NCI-H1436 treated with DMSO at 0.1 percent for 48 hours (cell line): ENCODE measurements around the gene LIN9.
A peak's percentile ranks its signal among the peaks of the same experiment; 100 is the strongest.
"Not testable (repeated sequence)": the region's sequence is repeated elsewhere in the genome, so short reads cannot be mapped to it uniquely, and the experiment has no call there.

ENCODE experiments used
- DNase-seq: peaks from one replicate; lab custom pipeline; 2025; lab: John Stamatoyannopoulos, UW

Gene LIN9

GRCh38 chr1:226308723-226309397 lies at the start of gene LIN9:
TSS of gene LIN9 (minus strand) at chr1:226309164. CDS start at chr1:226309139, 25 bp downstream.
- DNase-seq = peak; percentile 76

GRCh38 chr1:226357416-226357815 lies 48.5 kb upstream of the LIN9 start:
- DNase-seq = no peak

DNA sequence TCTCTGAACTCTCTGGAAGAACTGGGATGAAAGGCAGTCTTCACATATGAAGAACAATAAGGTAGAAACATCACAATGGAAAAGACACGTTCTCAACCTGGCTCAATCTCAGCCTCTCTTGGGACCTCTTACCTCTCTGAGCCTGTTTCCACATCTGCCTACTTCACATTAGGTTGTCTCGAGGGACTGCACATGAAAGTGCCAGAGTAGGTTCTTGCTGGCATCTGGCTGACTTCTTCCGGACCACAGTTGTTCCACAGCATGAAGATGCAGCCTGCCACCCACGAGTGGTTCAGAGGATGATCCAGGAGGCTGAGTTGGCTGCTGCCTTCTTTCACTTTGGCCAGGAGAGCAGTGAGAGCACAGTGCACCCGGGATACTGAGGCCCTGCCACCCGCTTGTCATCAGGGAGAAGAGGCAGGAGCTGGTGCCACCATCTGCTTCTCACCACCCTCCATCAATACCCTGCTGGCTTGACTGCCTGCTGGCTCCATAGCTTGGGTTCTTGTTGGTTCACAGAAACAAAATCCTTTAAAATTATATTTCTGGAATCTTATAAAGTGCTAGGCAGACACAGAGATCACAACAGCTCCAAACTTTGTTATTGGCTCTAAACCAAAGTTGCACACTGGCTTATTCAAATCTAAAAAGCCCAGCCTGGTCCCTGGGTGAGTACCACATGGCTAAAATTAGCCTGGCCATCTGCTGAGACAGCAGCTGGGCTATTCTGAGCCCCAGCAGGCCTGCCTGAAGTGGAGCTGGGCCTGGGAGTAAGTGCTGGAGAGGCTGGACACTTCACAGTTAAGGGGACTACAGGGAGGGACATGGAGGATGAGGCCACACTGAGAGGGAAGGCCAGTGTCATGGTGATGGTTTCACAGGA lies 46.9 kb upstream of the LIN9 start:
- no peak for DNase-seq

- DNase-seq = no peak
These were observed 46.1 kb upstream of the LIN9 start for GRCh38 chr1:226355016-226355415.

DNA sequence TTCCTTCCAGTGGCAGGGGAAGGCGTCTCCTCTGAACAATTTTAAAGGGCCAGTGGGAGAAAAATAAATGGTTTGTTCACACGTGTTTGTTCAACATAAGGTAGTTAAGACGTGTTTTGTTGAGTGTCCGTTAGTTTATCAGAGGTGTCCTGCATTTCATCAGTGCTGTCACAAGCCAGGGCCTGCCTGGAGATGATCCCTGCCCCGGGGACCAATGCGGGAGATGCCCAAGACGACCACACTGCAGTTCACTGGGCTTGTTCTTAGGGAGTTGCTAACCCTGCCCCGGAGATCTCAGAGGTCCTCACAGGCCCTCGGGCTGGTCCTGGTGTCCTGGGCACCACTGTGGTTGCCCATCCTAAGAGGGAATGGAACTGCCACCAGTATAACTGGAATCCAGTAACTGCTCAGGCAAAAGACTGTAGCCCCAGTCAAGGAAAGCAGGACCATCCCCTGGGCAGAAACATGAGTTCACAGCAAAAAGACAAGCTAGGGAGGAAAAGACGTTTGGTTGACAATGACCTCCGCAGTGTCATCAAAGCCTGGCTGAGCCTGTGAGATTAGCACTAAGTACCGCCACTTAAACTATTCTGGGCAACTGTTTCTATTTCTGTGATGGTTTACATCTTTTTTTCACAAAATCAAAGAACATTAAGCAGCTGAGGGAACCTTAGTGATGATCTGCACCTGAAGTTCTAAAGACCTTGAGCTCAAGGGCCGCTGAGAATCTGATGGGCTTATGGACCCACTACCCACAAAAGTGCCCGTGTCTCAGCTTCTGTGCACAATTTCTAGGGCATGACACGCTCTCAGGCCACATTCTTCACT lies 44.9 kb upstream of the LIN9 start:
- DNase-seq = no peak

GRCh38 chr1:226351709-226352108 lies 42.7 kb upstream of the LIN9 start:
- DNase-seq = no peak

- DNase-seq = no peak
These were observed 41.5 kb upstream of the LIN9 start for GRCh38 chr1:226350519-226350865.

DNA sequence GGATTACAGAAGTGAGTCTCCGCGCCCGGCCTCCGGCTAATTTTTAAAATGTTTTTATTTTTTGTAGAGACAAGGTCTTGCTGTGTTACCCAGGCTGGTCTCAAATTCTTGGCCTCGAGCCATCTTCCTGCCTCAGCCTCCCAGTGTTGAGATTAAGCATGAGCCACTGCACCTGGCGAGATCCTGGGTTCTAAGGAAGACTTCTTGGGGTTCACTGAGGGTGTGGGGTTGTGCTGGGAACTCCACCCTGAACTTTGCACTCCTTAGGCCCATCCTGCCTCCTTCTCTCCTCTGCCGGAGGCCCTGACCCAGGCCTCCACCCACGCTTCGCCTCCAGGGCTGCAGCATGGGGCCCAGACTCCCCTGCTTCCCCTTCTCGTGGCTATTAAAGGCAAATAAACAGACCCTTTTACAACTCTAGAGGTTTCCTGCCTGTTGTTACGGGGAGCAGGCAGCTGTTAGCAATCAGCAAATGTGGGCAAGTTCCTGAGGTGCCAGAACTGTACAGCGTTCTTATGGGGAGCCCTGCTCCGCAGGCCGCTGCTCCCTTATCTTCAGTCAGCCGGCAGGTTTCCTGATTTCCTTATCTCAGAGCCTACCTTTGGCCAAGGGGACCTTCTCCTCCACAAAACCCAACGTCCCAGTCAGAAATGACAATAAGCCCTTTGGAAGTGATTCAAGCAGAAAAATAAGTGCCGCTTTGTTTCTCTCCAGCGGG lies 41.0 kb upstream of the LIN9 start:
- DNase-seq = no peak

GRCh38 chr1:226349081-226349480 lies 40.1 kb upstream of the LIN9 start:
- DNase-seq = no peak

GRCh38 chr1:226344441-226345259 lies 35.7 kb upstream of the LIN9 start:
- DNase-seq = no peak

GRCh38 chr1:226342656-226343055 lies 33.7 kb upstream of the LIN9 start:
- DNase-seq = no peak

- DNase-seq = not testable (repeated sequence)
These were observed 31.1 kb upstream of the LIN9 start for GRCh38 chr1:226340111-226340510.

GRCh38 chr1:226337276-226337875 lies 28.4 kb upstream of the LIN9 start:
- no peak for DNase-seq

- no peak for DNase-seq
These were observed 26.7 kb upstream of the LIN9 start for GRCh38 chr1:226335661-226336060.

GRCh38 chr1:226332947-226333346 lies 24.0 kb upstream of the LIN9 start:
- no peak for DNase-seq

DNA sequence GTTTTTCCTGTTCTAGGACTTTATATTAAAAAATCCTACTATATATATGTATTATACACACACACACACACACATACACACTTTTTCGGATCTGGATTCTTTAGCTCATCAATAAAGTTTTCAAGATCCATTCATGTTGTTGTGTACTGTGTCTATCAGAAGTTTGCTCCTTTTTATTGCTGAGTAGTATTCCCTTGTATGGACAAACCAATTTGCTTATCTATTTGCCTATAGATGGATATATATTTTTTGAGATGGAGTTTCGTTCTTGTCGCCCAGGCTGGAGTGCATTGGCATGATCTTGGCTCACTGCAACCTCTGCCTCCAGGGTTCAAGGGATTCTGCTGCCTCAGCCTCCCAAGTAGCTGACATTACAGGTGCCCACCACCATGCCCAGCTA lies 20.3 kb upstream of the LIN9 start:
- no peak for DNase-seq

- DNase-seq = no peak
These were observed 18.8 kb upstream of the LIN9 start for GRCh38 chr1:226327761-226328162.

- no peak for DNase-seq
These were observed 16.2 kb upstream of the LIN9 start for GRCh38 chr1:226325178-226325577.

DNA sequence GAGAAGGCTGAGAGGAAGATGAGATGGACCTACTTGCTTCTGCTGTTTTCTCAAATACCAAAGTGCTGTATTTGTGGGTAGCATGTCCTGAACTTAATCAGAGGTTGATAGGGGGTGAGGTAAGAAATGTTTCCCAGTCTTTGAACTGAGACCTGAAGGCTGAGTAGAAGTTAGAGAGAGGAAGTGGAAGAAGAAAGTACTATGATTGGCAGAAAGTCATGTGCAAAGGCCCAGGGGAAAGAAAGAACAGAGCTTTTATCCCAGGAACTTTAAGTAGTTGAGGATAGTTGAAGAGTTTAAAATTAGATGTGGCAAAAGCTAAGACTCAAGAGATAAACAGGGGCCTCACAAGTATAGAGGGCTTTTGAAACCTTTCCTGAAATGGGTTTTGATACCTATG lies 15.5 kb upstream of the LIN9 start:
- DNase-seq = no peak

DNA sequence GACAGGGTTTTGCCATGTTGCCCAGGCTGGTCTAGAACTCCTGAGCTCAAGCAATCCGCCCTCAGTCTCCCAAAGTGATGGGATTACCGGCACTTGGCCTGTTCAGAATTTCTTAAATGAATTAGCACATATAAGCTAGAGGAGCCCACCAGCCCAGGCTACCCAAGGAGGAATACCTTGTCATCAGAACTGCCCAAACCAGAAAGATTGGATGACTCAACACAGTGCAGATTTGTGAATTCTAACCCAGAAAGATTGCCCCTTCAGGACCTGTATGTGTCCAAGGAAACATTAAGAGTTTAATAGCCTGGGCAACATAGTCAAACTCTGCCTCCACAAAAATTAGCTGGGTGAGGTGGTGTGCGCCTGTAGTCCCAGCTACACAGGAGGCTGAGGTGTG lies 14.0 kb upstream of the LIN9 start:
- no peak for DNase-seq

- no peak for DNase-seq
These were observed 12.0 kb upstream of the LIN9 start for GRCh38 chr1:226320930-226321329.
